Glomerular endothelial cell (primary cell): ENCODE measurements around the gene SPARC. TPM values are rescaled to one million over a fixed set of nuclear protein-coding genes. Genes with fewer than 3 reads are reported as not detected.

ENCODE experiments used
- DNase-seq: peaks from one replicate; pipeline ENCODE4 v3.0.0-alpha.2; 2011; ENCODE audit warnings: low read depth, low spot score; ENCODE audit errors: extremely low read depth
- total RNA-seq: library from RNA; depleted of rRNA; stranded (reverse); fragments of >200 nt; gene quantifications from 2 replicates; pipeline ENCODE4 v1.2.3, GENCODE V29; 2015

Gene SPARC
- total RNA-seq, 1 donor from 2014 or later, result 3,575 TPM

DNA sequence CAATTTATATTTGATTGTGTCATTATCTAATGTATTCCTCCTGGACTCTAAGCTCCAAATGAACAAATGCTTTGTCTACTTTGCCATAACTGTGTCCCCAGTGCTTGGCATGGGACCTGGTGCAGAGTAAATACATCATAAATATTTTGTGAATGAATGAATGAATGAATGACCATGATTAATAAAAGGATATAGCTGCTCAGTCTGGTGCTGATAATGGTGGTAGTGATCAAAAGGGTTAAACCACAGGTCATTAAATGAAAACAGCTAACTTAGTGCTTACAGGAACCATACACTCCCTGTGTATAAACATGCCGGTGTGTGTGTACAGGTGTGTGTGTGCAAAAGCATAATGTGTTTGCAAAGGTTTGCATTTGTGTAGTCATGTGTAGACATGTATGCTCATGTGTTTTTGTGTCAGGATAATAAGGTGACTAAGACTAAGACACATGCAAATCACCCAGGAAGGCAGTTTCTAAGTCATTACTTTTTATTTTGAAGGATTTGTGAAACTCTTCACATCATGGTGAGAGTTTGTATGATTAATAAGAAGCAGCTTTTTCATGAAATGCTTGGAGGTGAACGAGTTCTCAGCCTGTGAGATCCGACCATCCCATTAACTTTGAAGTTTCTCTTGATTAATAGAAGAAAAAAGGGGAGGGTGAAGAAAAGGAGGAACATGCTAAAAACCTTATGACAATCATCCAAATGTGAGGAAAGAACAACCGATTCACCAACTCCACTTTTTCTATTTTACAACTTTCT lies 24.6 kb downstream of the SPARC start:
- no peak for DNase-seq

DNA sequence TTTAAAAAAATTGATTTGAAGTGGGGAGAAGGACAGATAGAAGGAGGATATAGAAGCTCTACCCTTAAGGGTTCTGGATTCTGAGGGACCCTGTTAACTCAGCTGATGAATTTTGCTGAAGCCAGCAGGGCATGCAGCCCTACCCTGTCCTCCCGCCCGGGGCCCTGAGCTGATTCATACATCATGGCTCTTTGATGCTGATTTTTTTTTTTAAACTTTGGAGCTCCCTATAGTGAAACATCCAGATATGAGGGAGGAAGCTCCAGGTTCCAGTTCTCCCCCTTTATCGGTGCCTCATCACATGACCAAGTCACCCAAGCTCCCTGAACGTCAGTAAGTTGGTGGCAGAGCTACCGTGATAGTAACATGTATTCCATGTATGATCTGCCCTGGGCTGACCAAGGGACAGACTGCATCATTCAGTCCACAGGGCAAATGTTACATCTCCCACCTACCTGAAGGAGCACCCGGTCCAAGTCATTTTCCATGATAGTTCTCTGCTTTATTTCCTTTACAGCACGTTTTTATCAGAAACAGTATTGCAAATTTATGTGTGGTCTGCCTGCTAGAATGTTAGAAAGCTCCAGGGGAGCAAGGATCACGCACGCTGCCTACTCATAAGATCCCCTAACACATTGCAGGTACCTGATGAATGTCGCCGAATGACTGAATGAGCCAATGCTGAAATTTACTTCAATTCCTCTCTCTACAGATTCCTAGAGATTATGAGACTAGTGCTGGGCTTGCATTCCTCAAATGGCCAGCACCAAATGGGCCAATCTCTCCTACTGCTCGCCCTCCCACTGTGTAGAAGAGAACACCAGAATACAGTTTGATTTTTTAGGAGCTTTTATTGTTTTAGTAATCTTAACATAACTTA lies 25.9 kb downstream of the SPARC start:
- no peak for DNase-seq

DNA sequence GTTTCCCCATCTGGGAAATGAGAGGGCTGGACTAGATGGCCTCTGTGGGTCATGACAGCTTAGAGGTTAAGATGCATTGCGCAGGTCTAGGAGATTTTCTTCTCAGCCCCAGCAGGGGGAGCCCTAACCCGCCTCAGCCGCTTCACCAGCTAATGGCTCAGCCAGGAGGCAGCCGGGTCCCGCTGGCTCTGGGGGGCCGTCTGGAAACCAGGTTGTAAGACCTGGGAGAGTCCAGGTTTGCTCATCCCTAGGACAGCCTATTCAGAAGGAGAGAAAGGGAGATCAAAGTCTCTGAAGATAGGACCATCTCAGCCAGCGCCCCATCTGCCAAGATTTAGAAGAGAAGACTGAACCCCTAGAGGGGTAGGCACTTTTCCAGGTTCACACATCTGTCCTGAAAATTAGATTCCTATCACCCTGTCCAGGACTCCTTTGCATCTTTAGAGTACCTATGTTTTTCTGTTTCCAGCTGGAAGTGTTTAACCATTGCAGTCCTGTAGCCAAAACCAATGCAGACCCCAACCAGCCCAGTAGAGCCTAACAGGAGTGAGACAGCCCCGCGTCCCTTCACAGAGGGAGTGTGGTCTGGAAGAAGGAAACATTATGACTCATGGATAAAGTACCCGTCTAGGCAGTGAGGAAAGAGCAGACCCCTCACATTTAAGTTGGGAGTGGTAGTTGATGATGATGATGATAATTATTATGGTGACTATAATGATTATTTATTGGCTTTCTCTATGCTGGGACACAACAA lies 27.5 kb downstream of the SPARC start:
- DNase-seq, result peak; percentile 61

DNA sequence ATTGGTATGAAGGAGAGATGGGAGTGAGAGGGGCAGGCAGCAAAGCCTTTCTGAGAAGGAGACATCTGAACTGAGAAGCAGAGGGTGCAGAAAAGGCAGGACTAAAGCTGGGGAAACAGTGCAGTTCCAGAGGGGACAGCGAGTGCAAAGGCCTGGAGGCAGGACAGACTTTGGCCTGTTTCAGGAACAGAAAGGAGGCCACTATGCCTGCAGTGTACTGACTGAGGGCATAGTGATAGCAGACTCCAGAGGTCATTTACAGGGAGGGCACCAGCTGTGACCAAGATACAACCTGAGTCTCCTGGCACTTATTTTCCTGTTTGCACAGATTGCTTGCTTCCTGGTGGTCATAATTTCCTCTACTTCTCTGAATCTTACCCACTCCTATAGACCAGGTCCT lies 29.6 kb downstream of the SPARC start:
- no peak for DNase-seq

DNA sequence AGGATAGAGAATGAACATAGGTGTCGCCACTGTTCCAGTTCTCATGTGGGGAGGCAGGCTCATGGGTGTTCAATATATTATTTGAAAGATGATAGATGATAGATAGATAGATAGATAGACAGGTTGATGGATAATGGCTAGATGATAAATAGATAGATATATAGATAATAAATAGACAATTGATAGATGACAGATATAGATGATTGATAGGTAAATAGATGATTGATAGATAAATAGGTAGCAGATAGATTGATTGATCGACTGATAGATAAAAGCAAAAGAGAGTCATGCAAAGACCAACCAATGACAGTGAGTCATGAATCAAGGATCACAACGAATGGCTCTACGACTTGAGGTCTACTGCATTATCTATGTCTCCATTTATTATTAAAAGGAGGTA lies 30.4 kb downstream of the SPARC start:
- DNase-seq, result no peak

DNA sequence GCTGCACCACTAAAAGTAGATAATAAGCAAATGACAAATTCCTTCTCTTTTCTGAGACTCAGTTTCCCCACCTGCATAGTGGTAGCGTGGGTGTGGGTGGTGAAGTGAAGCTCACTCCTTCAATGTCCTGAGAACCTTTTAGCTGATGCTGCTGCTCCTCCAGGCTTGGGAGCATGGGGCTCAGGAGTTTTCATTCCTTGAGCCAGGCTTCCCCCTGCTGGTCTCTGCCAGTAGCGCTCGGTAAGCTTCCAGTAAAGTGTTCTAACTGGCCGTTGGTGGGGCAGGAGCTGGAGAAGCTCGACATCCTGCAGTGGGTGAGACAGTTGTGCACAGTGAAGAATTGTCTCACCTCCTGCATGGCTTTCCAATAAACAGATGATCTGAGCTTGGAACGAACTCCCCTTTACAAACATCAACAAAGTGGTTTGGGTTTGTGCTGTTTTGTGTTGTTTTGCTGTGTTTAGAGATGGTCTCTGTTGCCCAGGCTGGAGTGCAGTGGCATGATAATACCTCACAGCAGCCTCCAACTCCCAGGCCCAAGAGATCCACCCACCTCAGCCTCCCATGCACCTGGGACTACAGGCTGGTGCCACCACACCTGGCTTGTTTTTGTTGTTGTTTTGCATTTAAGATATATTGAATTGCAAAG lies 34.6 kb downstream of the SPARC start:
- DNase-seq, result no peak

DNA sequence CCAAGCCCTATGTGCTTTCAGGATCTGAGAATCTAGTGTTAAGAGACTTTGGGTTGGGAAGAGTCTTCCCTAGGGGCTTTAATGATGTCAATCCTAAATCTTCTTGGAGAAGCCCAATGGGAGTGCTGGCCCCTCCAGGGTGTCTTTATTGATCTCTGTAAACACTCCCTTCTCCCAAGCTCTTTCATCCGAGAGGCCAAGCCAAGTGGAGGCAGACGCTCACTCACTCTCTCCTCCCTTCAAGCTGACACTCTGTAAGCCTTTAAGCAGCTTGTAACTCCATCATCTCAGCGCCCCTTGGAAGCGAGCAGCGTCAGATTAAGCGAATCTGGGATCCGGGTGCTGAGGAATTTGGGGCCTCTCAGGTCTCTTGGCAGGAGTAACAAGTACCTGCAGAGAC lies 37.7 kb downstream of the SPARC start:
- no peak for DNase-seq

DNA sequence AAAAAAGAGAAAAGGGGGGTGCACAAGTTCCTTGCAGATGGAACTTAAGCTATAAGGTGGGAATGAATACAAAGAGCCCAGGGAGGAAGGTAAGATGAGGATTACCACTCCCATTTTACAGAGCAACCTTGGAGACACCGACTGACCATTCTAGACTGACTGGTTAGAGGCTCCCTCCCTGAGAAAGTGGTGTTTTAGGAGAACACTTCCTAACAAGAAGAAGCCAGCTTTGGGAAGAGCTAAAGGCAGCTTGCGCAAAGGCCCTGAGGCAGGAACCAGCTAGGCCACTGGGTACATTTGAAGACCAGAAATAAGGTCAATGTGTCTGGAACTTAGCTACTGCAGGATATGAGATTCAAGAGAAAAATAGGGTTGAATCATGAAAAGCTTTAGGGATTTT lies 38.6 kb downstream of the SPARC start:
- DNase-seq, result no peak

DNA sequence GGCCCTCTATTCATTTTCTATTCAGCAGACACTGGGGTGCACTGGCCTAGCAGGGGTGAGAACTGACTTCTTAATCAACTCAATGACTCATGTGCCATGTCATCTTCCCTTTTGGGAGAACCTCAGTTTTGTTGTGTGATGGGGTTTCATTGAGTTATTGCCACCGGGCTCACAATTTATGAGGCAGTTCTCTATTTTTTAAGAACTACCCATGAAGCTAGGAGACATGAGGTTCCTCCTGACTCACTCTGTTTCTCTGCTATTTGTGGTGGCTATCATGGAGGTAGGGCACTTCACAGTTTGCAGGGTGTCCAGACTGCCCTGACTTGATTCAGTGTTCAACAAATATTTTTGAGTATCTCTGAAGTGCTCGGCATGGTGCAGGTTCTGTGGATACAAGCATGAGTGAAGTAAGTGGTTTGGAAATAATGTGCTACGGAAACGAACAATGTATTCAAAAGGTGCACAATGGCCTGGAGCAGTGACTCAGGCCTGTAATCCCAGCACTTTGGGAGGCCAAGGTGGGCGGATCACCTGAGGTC lies 39.3 kb downstream of the SPARC start:
- no peak for DNase-seq

DNA sequence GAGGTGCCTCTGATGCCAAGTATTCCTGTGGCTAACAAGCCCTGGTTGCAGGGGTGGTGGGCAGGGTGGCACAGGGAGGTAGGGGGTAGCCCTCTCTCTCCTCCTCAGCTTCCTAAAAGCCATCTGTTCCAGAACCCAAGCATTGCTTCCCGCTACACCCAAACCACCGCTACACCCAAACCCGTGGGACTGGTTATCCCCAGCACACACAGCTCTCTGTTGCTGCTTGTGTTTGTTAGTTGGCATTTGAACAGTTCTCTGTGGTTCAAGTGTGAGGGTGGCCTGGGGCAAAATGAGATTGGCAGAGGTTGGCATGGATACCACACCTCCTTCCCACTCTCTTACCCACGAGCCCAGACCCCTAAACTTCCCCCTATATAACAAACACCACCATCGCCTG lies 40.4 kb downstream of the SPARC start:
- DNase-seq, result no peak

DNA sequence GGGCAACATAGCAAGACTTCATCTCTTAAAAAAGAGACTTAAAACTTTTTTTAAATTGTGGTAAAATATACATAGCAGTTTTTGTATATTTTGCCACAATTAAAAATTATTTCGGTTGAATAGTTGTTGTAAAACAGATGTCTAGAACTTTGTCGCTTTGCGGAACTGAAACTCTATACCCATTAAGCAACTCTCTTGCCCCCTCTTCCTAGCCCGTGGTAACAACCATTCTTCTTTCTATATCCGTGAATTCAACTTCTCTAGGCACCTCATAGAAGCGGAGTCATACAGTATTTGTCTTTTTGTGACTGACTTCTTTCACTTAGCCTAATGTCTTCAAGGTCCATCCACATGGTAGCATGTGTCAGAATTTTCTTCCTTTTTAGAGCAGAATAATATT lies 43.3 kb downstream of the SPARC start:
- DNase-seq, result no peak

DNA sequence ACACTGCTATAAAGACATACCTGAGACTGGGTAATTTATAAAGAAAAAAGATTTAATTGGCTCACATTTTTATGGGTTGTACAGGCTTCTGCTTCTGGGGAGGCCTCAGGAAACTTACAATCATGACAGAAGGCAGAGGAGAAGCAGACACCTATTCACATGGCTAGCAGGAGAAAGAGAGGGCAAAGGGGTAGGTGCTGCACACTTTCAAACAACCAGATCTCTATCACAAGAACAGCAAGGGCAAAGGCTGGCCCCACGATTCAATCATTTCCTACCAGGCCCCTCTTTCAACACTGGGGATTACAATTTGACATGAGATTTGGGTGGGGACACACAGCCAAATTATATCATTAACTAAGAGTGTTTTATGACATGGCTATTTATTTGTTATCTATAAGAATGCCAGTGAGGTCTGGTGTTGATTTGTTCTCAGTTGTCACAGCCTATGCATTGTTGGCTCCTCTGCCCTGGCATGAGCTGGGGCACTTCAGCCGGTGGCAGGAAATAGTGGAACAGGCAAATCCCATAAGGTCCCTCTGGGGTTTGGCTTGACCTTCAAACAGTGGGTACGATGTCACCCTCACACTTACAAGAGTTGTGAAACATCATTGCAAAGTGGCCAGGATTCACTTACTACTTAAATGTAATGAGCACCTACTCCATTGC lies 44.1 kb downstream of the SPARC start:
- DNase-seq, result no peak

DNA sequence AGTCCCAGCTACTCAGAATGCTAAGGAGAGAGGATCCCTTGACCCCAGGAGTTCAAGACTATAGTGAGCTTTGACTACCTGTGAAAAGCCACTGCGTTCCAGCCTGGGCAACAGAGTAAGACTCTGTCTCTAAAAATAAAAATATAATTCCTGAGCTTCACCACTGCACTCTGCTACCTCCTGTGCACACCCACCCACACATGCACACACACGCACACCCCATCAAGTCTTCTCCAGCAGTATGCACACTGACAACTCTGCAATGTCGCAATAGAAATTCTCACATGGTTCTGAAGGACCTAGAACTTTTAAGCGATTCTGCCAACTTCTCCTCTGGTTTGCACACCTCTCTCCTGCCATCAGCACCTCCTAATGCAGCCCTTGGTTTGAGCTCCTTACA lies 48.1 kb downstream of the SPARC start:
- no peak for DNase-seq

DNA sequence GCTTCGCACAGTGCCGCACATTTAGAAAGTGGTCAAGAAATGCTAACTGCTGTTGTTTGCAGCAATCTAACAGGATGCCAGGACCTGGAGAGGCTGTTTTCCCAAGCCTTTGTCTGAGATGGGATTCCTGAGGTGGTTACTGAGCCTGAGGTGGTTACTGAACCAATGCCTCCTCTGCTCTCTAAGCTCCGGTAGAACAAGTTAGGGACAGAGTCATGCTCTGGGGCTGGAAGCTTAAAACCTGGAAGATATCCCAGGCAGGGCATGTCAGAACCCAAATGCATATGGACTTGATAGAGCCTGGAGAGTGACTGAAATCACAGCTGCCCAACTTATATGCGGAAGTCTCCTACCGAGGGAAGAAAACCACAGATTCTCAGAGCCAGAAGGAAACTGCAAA lies 49.0 kb downstream of the SPARC start:
- no peak for DNase-seq

DNA sequence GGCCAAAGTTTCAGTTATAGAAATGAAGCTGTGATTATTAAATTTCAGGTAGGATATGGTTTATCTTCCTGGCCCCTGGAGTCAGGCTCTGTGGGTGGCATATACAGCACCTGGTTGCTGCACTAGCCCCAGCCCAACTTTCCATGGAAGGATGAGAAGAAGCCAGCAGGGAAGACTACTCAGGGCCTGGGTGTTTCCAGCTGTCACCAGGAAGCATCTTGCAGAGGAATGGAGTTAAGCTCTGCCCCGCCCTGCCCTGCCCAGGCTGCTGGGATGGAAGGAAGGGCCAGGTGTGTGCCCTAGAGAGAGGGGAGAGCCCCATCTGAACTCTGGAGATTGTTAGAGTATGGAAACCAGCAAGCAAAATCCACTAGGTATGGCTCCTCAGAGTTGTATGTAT lies 52.8 kb downstream of the SPARC start:
- DNase-seq, result no peak

DNA sequence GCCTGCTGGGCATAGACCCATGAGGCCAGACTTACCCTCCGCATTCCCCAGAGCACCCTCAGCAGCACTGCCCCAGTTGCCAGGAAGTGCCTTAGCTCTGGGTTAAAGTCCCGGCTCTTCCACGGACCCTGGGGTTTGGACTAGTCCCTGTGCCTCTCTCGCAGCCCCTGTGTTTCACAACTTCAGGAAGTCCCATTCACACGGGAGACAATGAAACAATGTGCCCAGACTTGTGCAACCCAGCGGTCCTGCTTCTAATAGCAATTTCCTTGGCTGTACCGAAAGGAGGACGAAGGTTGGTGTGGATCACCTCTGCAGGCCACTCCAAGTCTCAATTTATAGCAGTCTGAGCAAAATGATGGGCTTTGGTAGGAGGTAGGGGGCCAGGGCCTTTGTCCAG lies 53.8 kb downstream of the SPARC start:
- no peak for DNase-seq

DNA sequence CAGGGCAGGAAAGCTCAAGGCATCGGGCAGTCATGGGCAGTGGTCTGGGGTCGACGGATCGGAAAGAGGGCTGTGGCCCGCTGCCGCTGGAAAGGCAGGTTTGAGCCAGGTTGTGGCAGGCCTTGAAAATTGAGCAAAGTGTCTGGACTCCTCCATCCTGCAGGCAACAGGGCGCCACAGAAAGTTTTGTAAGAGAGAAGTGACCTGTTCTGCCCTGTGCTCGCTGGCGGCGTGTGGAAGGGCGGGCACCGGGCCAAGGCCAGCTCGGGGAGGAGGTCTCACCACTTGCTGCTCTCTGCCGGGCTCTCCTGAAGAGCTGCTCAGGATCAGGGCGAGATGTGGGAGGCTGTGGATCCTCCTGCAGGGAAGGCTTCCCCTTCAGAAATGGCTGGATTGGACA lies 54.2 kb downstream of the SPARC start:
- no peak for DNase-seq

DNA sequence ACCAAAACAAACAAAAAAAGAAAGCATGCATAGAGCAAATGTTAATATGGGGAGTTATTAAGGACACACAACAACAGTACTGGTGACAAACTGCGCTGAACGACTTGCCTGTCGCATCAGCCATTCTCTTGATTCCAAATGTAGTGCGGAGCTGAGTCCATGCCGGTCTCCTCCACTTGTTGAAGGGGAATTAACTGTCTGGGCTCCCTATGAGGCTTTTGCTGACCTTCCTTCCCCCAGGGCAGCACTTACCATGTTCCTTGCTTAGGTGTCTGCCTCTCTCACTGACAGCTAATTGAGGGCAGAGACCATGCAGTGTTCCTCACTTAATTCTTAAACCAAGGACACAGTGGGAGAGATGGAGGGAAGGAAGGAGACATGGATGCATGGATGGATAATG lies 54.8 kb downstream of the SPARC start:
- no peak for DNase-seq

DNA sequence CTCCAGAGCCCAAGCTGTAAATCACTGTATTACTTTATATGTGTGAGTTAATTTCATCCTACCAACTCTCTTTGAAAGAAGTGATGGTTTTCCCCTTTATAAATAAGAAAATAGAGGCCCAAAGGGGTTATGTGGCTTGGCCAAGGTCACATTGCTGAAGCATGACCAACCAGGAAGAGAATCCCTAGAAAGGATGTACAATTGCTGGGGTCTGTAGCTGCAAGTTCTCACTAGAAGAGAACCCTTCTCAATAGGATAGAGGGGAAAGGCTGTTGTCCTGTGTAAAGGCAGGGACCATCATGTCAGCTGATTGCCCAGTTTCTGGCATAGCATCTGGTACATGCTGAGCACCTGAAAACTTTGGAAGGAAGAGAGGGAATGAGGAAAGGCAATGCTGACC lies 56.6 kb downstream of the SPARC start:
- DNase-seq, result no peak
